Neutrophil (primary cell): ENCODE data around the gene HSDL1.

Experiments used
- H3K27ac ChIP-seq: fragments of 200-600 bp; sonication (generic); 2 replicates; pipeline ENCODE4 v1.5.1; 2016; ENCODE audit warnings: mild to moderate bottlenecking, moderate library complexity
- H3K27me3 ChIP-seq: fragments of 200-600 bp; sonication (generic); 2 replicates; pipeline ENCODE4 v1.6.0; 2016; ENCODE audit warnings: mild to moderate bottlenecking
- H3K36me3 ChIP-seq: fragments of 200-600 bp; sonication (generic); 2 replicates; pipeline ENCODE4 v1.5.1; 2017
- H3K4me1 ChIP-seq, 2 experiments: fragments of 200-600 bp in 1 of 2; sonication (generic) in 1 of 2; 1 replicate in 1 of 2; 2 replicates in 1 of 2; pipeline versions ENCODE4 v1.5.1 to v1.6.1; 2013 to 2016; ENCODE audit warnings: low read depth in 1 of 2, low read length in 1 of 2, mild to moderate bottlenecking in 1 of 2, moderate library complexity in 1 of 2; ENCODE audit not compliant: control insufficient read depth in 1 of 2, insufficient read depth in 1 of 2
- H3K4me3 ChIP-seq, 2 experiments: fragments of 200-600 bp in 1 of 2; sonication (generic) in 1 of 2; 1 replicate in 1 of 2; 2 replicates in 1 of 2; pipeline ENCODE4 v1.5.1; 2013 to 2016; ENCODE audit warnings: low read depth in 1 of 2, low read length in 1 of 2, mild to moderate bottlenecking in 1 of 2, moderate library complexity in 1 of 2
- H3K9me3 ChIP-seq: fragments of 200-600 bp; sonication (generic); 2 replicates; pipeline ENCODE4 v1.5.1; 2016
- TF ChIP-seq, protein P1 (sequence below): fragments of 200-600 bp; sonication (generic); IDR thresholded peaks from 2 replicates; pipeline ENCODE4 v1.5.1; 2016; ENCODE audit warnings: antibody characterized with exemption

The HSDL1 gene

DNA sequence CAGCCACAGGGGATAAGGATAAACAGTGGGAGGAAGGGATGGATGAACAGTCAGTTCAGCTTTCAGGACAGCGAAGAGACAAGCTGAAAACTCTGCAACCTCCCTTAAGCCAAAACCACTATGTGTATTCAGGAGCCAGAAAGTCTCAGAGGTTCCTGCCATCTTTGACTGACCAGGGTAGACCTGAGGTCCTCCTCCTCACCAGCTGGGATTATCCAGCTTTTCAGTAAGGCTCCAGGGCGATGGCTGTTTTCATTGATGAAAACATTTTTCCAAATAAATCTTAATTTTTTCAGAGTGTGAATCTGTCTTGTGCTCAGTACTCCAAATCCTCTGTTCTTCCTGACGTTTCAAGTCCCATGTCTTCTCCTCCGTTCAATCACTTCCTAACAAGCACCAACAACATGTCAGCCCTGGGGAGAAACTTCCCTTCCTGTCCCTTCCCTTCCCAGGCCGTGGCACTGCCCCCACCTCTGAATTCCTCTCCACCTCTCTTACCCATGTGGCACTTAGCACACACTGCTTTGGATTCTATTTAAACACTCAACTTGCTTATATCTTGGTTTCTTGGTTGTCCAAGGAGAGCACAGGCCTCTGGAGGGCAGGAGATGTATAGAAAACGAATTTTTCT is 5.2 kb downstream of the HSDL1 start:
- TF ChIP-seq, protein P1, sequence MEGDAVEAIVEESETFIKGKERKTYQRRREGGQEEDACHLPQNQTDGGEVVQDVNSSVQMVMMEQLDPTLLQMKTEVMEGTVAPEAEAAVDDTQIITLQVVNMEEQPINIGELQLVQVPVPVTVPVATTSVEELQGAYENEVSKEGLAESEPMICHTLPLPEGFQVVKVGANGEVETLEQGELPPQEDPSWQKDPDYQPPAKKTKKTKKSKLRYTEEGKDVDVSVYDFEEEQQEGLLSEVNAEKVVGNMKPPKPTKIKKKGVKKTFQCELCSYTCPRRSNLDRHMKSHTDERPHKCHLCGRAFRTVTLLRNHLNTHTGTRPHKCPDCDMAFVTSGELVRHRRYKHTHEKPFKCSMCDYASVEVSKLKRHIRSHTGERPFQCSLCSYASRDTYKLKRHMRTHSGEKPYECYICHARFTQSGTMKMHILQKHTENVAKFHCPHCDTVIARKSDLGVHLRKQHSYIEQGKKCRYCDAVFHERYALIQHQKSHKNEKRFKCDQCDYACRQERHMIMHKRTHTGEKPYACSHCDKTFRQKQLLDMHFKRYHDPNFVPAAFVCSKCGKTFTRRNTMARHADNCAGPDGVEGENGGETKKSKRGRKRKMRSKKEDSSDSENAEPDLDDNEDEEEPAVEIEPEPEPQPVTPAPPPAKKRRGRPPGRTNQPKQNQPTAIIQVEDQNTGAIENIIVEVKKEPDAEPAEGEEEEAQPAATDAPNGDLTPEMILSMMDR = no peak
- Histone ChIP-seq H3K4me3 (no peak overlapping the region), H3K27ac (no peak overlapping the region)

DNA sequence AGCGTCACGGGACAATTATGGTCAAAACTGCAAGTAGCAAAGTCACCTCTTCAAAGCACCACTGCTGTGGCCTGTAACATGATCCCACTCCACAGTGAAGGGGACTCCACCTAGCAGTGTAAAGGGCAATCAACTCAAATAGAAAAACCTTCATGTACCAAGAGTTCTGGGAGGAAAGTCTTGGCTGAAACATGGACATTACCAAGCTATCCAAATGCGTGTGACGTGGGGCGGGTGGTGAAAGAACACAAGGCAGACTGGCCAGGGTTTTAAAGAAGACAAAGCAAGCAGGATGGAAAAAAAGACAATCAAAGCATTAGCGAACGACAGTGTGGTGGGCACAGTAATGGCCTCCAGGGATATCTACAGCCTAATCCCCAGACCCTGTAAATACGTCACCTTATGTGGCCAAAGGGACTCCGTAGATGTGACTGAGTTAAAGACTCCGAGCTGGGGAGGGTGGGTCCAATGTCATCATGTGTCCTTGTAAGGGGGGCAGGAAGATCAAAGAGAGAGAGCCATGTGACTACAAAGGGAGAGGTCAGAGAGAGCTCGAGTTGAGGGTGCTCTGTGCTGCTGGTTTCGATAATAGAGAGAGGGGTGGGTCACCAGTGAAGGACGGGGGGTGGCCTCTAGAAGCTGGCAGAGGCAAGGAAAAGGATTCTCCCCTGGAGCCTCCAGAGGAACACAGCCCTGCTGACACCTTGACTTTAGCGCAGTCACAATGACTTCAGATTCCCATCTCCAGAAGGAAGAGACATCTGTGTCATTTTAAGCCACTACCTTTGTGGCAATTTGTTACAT is 6.0 kb downstream of the HSDL1 start:
- H3K36me3 ChIP-seq = no peaks in the 10 kb centered on the region
- H3K27me3 ChIP-seq = peaks cover 2% of the 10 kb centered on the region
- H3K4me3 ChIP-seq = no peak overlapping the region
- peaks cover 2 to 3% of the 10 kb centered on the region in 2 experiments for H3K4me1 ChIP-seq
- TF ChIP-seq, protein P1 = no peak
- no peaks in the 10 kb centered on the region for H3K9me3 ChIP-seq
- H3K27ac ChIP-seq = no peak overlapping the region

More for the DNA sequence above, 5.2 kb downstream of the HSDL1 start:
- Histone ChIP-seq H3K36me3 (no peaks in the 10 kb centered on the region), H3K4me1 (peaks cover 6% of the 10 kb centered on the region in 2 experiments), H3K27me3 (peaks cover 5% of the 10 kb centered on the region), H3K9me3 (no peaks in the 10 kb centered on the region)

DNA sequence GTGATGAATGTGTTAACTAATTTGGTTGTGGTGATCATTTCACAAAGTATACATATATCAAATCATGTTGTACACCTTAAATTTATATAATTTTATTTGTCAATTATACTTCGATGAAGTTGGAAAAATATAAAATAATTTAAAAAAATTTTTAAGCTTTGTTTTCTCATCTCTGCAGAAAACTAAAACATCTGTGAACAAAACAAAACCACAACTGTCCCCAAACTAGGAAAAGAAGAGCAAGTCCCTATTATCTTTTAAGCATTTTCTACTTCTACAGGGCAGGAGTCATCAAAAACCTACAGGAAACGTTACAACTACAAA is 6.5 kb downstream of the HSDL1 start:
- no peak overlapping the region for H3K27ac ChIP-seq
- no peaks in the 10 kb centered on the region for H3K27me3 ChIP-seq
- TF ChIP-seq, protein P1 = no peak
- H3K9me3 ChIP-seq = no peaks in the 10 kb centered on the region
- no peaks in the 10 kb centered on the region for H3K4me1 ChIP-seq
- H3K4me3 ChIP-seq = no peak overlapping the region
- H3K36me3 ChIP-seq = no peaks in the 10 kb centered on the region

DNA sequence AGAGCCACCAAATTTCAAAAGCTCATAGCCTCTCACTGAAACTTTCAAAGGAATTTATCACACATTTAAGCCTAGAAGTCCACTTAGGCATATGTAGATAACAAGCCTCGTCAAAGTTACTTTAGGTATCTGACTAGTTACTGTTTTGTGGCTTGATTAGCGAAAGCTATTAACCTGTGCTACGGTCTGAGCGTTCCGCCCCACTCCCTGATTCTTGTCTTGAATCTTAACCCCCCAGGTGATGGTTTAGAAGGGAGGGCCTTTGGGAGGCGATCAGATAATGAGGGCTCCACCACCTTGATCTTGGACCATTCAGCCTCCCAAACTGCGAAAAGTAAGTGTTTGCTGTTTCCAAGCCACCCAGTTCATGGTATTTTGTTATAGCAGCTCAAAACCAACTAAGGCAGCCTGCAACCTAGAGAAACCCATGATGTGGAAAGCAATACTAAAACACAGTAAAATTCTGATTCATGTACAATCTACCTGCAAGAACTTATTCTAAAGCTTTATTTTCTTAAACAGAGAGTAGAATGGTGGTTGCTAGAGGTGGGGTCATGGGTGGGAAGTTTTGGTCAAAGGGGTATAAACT is 7.1 kb downstream of the HSDL1 start:
- no peaks in the 10 kb centered on the region for H3K27me3 ChIP-seq
- no peaks in the 10 kb centered on the region for H3K36me3 ChIP-seq
- no peaks in the 10 kb centered on the region for H3K4me1 ChIP-seq
- H3K9me3 ChIP-seq = no peaks in the 10 kb centered on the region
- TF ChIP-seq, protein P1 = no peak
- no peak overlapping the region for H3K4me3 ChIP-seq
- H3K27ac ChIP-seq = no peak overlapping the region

DNA sequence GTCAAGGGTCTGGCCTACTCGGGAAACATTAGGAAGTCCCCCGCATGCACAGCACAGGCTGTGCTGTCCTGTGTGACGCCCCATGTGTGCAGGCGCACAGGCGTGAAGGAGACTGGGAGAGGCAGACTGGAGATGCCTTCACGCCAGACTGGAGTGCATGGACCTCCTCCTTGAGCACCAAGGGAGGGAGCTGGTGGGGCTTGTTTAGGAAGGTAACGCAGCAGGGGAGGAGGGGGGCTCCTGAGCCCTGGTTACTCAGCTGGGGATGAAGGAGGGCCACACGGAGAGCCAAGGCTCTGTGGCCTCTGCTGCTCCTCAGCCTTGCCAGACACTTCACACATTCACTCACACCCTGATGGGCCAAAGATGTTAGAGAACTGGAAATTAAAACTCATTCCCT is 7.7 kb downstream of the HSDL1 start:
- Histone ChIP-seq H3K9me3 (no peaks in the 10 kb centered on the region), H3K27me3 (no peaks in the 10 kb centered on the region), H3K4me3 (no peak overlapping the region), H3K36me3 (no peaks in the 10 kb centered on the region), H3K27ac (no peak overlapping the region), H3K4me1 (no peaks in the 10 kb centered on the region)
- TF ChIP-seq, protein P1 = no peak
